NCI-H1930 (cell line): Measurements from ENCODE around the gene ITPRIPL2.

Experiments used
- DNase-seq, 2 experiments: peaks; one replicate each; lab custom pipeline; 2025; lab: John Stamatoyannopoulos, UW

Gene ITPRIPL2

DNA sequence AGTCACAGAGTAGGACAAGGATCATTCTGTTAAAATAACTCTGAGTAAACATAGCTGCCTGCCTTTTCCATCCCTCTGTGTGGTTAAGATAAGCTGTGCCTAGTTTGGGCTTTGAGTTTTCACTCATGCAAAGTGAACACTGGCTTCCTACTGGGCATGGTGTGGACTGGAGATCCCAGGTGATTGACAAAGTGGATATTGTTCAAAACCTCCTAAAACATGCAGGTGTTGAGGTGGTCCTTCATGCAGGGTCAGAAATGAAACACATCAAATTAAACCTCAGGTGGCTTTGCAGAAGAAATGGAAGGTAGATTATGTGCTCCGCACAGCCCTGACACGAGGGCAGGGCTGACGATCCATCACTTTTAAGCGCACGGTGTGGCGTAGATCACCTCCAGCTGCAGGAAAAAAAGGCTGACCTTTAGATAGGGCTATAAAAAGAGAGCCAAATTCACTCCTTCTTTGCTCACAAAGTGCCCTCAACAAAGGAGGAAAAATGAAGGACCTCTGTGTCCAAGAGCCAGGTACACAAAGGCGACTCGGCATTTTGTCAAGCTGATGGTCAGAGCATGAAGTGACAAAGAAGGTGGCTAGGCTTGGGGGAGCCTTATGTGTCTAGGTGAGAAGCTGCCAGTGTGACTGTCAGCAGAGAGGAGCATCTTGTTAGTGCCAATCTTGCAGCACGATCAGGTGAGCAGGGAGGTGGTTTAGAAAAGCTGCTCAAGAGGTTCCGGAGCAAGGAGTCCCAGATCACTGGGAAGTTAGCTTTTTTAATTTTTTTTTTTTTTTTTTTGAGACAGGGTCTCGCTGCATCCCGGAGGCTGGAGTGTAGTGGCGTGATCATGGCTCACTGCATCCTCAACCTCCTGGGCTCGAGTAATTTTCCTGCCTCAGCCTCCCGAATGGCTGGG lies 19.9 kb upstream of the ITPRIPL2 start:
- DNase-seq: no peak

DNA sequence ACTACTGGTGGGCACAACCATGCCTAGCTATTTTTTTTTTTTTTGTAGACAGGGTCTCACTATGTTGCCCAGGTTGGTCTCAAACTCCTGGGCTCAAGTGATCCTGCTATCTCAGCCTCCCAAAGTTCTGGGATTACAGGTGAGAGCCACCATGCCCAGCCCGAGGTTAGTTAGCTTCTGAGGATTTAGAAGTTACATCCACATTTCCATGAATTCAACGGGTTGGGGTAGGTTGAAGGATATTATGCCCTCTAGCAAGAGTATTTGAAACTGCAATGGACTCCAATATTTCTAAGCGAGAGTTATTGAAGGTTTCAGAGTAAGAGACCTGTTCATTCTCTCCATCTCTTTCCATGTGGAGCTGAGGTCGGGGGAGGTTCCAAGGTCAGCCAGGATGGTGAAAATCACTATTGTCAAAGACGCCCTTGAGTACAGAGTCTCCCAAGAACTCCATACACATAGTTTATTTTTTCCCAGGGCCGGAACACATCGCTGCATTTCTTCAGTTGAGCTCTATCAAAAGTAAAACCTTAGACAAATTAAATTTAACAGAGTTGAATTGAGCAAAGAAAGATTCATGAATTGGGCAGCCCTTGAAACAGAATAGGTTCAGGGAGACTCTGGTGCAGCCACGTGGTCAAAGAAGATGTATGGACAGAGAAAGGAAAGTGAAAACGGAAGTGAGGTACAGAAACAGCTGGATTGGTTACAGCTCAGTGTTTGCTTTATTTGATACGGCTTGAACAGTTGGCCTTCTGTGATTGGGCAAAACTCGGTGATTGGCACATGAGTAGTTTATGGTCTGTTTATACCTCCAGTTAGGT lies 19.0 kb upstream of the ITPRIPL2 start:
- no peak for DNase-seq

DNA sequence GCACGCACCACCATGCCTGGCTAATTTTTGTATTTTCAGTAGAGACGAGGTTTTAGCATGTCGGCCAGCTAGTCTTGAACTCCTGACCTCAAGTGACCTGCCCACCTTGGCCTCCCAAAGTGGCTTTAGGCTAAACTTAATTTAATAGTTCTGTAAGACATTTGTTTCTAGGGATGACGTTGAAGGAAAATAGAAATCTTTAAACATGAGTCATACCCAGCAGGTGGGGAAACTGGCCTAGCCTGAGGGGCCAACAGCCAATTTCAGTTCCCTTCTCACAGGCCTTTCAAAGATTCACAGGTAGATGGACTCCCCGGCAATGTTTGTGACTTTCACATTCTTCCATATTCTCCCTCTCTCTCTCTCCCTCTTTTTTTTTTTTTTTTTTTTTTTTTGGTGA lies 18.1 kb upstream of the ITPRIPL2 start:
- no peak for DNase-seq

DNA sequence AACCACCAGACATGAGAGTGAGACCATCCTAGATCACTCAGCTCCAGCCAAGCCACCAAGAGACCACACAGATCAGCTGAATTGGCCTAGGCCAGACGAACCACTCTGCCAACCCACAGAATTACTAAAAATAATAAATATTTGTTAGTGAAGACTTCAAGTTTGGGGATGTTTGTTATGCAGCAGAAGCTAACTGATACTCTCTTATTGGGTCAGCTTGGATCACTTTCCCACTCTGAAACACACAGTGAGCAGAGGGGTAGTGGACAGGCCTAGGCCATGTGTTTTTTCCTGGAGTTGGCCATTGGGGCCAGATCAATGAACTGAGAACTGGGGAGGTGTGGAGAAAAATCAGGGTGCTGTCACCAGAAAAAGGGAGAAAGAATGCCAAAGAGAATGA lies 15.6 kb upstream of the ITPRIPL2 start:
- no peak for DNase-seq

DNA sequence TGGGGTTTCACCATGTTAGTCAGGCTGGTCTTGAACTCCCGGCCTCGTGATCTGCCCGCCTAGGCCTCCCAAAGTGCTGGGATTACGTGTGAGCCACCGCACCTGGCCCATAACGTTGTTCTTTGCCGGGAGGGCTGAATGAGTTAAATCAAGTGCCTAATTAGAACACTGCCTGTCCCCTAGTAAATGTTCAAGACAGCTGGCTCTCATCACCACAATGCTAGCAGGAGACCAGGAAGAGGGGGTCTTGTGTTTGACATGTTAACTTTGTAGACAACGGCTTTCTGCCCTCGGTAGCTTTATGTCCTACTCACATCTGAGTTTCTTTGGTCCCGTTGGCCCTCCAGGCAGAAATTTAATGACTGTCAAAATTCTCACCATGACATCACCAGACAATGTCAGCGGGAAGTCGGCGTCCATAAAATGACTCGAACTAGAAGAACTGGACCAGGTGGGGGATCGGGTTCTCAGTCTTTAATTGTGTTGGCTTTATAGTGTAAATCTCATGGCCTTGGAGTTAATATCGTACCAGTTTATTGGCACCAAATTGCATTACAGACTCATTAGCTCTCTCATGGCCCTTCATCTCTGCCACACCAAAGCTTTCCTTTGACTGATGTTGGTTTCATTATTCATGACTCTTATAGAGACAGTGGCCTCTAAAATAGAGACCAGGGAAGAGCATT lies 11.4 kb upstream of the ITPRIPL2 start:
- no peak for DNase-seq

DNA sequence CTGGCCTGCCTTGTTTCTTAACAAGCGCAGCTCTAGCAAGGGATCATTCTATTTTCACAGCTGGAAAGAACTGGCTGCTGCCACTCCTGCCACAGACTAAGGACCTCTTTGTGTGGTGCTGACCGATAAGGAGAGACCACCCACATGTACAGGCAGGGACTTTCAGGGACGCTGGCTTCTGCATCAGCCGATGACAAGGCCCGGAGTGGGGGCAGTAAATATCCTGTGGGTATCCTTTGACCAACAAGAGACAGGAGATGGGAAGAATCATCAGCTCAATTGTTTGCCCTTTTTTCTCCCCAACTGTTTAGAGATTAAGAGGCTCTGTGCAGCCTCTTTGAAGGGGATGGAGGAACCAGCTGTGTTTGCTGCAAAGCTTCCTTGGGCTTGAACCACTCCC lies 9.2 kb upstream of the ITPRIPL2 start:
- DNase-seq: no peak

DNA sequence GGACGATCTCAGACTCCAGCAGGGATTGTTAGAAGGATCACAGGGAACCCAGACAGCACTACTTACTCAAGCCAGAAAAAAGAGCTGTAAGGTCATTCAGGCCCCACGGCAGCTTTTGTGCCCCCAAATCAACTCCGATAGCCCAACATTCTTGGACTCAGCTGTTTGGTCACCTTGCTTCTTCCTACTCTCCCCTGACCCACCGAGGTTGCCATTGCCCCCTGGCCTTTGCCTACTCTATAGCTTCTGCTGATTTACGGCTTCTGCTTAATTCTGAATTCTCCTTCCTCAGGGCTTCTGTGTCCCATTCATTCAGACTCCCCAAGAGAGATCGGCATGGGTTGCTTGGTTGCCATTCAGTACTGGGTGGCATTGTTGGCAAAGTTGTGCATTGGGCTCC lies 8.6 kb upstream of the ITPRIPL2 start:
- no peak for DNase-seq

DNA sequence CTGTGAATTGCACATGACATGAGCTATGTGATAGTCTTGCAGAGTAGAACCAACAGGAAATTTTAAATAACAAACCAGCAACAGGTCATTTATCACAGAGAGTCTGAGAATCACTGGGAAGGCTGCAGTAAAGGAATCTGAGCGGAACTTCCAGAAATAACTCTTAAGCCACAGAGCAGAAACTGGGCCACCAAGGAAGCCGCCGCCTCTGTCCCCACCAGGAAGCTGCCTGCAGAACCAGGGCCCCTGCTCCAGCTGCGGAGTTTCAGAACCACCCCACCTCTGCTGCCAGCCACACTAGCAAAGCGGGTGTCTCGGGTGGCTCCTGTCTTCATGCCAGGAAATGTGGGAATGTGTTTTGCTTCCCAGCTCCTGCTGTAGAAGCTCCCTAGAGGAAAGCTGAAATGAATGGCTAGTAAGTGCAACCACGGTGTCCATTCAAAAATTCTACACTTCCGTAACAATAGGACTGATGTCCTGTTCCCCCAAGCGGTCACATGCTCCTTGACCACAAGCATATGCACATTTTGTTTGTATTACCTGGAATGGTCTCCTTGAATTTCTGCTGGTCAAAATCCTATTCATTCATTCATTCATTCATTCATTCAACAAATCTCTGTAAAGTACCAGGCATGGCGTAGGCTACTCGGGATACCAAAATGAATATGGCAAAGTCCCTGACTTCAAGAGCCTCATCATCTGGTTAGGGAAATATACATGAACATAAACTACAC lies 7.7 kb upstream of the ITPRIPL2 start:
- no peak for DNase-seq

DNA sequence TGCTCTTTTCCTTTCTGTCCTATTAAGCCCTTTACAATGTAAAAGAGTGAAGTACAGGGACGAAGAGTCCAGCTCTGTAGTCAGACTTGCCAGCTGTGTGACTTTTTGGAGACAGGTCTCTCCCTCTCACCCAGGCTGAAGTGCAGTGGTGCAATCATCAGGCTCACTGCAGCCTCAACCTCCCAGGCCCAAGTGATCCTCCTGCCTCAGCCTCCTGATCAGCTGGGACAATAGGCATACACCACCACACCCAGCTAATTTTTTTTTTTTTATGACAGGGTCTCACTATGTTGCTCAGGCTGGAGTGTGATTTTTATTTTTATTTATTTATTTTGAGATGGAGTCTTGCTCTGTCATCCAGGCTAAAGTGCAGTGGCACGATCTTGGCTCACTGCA lies 7.1 kb upstream of the ITPRIPL2 start:
- no peak for DNase-seq

DNA sequence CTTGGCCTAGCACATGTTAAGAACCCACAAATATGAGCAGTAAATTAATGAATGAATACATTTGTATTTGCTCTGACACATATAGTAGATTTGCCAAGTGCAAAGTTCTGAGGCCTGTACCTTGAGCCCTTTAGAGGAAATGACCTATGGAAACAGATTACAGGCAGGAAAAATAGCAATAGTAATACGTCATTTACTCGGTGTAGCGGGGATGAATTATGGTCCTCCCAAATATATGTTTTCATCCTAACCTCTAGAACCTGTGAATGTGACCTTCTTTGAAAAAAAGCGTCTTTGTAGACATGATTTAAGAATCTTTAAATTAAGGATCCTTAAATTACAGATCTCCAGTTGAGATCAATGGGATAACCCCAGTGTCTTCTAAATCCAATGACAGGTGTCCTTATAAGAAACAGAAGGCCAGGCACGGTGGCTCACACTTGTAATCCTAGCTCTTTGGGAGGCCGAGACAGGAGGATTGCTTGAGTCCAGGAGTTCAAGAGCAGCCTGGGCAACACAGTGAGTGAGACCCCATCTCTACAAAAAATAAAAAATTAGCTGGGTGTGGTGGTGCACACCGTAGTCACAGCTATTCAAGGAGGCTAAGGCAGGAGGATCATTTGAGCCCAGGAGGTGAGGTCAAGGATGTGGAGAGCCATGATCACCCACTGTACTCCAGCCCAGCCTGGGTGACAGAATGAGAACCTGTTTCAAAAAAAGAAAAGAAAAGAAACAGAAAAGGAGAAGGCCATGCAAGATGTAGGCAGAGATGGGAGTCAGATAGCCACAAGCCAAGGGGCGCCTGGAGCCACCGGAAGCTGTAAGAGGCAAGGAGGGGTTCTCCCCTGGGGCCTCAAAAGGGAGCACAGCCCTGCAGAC lies 5.1 kb upstream of the ITPRIPL2 start:
- DNase-seq: no peak

DNA sequence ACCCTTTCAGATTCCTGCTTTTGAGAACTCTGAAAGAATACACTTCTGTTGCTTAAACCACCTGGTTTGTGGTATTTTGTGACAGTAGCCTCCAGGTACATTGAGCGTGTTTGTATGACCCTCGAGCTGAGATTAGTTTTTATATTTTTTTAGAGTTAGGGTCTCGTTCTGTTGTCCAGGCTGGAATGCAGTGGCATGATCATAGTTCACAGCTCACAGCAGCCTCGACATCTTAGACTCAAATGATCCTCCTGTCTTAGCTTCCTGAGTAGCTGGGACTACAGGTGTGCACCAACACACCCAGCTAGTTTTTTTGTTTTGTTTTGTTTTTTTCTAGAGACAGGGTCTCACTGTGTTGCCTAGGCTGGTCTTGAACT lies 4.5 kb upstream of the ITPRIPL2 start:
- DNase-seq: no peak

DNA sequence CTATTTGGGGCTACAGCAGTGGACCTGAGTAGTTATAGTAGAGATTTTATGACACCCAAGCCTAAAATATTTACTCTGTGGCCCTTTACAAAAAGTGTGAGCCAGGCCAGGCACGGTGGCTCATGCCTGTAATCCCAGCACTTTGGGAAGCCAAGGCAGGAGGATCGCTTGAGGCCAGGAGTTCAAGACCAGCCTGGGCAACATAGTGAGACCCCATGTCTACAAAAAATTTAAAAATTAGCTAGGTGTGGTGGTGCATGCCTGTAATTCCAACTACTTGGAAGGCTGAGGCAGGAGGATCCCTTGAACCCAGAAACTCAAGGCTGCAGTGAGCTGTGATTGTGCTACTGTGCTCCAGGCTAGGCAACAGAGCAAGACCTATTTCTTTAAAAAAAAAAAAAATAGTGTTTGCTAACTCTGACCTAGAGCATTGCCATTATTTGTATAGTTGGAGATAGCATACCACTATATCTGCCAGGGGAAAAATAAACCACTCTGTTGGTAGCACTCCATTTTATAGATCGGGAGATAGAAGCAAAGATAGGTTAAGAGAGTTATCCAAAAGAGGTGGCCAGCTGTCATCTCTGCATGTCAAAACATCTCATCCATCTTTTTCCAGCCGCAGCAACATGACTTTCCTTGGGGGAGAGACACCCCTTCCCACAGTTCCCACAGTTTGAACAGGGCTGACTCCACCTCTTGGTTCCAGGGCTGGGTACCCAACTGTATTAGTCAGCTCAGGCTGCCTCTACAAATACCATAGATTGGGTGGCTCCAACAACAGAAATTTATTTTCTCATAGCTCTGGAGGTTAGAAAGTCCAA lies 3.0 kb upstream of the ITPRIPL2 start:
- DNase-seq: no peak

DNA sequence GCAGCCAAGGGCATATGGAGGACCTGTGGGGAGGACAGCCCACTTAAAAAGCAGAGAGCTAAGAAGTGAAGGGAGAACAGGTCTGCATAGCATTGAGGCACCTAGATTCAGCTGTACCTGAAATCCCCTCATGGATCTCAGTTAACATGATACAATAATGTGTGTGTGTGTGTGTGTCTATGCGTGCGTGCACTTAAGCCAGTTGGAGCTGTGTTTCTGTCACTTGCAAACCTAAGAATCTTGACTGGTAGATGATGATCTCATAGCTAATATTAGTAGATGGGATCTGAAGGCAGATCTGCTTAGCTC lies 1.7 kb upstream of the ITPRIPL2 start:
- DNase-seq: no peak

DNA sequence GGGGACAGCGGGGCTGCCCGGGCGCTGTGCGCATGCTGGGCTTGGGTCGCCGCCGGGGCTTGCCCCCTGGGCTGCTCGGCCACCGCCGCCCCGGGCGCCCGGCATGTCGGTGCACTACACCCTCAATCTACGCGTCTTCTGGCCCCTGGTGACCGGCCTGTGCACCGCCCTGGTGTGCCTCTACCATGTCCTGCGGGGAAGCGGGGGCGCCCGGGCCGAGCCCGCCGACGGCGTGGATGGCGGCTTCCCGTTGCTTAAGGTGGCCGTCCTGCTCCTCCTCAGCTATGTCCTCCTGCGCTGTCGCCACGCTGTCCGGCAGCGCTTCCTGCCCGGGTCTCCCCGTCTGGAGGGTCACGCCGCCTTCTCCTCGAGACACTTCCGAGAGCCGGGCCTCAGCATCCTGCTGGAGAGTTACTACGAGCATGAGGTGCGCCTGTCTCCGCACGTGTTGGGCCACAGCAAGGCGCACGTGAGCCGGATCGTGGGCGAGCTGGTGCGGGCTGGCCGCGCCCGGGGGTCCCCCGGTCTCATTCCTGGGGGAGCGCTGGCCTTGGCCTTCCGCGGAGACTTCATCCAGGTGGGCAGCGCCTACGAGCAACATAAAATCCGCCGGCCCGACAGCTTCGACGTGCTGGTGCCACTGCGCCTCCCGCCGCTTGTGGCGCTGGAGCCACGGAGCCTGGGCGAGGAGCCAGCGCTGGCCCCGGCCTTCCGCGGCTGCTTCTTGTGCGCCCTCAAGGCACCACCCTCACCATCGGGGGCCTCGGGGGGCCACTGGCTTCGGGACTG lies 789 bp downstream of the ITPRIPL2 start:
- no peak for DNase-seq

DNA sequence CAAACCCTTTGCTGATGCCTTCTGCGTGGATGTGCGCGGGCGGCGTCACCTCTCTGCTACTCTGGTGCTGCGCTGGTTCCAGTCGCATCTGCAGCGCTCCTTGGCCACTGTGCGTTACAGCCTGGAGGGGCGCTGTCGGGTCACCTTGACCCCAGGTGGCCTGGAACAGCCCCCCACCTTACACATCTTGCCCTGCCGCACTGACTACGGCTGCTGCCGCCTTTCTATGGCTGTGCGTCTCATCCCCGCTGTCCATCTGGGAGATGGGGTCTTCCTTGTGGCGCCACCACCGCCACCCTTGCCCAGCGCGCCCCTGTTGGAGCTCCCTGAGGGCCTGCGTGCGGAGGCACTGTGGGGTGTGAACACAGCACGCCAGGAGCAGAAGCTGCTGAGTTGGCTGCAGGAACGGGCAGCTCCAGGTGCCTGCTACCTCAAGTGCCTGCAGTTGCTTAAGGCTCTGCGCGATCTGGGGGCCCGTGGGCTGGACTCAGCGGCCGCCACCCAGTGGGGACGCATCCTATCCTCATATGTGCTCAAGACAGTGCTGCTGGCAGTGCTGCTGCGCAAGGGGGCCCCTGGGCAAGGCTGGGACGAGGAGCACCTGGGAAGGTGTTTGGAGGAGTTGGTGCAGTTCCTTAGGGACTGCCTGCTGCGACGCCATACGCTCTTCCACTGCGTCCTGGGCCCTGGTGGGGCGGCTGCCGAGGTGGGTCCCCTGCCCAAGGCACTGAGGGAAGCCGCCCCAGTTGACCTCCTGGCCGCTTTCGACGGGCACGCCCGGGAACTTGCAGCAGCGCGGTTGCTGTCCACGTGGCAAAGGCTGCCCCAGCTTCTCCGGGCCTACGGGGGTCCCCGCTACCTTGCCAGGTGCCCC lies 1.6 kb downstream of the ITPRIPL2 start:
- DNase-seq: no peak

DNA sequence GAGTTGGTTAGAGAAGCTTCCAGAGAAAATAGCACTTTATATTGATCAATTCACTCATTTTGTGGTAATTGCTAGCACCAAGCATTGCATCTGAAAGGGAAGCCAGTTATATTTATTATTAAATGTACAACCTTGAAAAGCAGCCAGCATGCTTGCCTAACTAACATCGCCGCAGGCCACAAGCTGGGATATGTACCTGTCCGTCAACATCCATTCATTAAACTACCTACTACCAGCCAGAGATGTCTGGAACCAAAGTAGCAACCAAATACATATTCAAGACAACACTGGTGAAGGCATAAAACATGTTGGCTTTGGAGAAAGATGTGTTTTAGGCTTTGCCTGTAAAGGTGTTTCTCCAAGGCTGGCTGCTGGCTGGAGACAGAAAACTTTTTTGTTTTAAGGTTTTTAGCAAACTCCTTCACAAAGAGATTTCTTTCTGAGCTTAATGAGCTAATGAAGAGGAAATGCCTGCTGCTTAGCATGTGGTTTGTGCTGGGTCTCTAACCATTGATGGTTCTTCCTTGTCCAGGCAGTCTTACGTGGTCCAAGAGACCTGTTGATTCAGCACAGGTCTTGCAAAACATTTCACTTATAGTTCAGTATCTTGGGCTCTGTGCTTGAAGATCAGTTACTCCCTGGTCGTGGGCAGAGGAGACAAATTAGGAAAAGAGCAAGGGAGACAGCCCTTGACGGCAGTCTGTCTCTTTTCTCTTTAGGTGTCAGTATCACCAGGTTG lies 3.1 kb downstream of the ITPRIPL2 start:
- no peak for DNase-seq

DNA sequence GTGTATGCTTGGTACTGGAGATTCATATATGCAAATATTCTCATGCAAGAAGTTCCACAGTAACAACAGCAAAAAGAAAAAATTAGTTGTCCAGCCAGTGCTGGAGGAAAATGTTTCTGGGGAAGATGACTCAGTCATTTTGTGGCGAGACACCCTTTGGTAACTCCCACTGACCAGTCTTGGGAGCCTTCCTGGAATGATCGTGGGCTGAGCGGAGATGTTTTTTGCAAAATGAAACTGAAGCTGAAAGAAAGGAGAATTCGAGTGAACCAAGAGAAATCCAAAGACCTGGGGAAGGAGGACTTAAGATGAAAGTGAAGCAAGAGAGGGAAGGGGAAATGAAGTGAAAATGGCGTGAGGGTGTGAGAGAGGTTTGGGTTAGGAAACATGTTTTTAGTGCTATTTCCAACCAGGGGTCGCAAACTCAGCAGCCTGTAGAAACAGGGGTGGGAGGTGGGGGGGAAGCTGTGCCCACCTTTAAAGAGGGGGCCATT lies 5.2 kb downstream of the ITPRIPL2 start:
- no peak for DNase-seq

DNA sequence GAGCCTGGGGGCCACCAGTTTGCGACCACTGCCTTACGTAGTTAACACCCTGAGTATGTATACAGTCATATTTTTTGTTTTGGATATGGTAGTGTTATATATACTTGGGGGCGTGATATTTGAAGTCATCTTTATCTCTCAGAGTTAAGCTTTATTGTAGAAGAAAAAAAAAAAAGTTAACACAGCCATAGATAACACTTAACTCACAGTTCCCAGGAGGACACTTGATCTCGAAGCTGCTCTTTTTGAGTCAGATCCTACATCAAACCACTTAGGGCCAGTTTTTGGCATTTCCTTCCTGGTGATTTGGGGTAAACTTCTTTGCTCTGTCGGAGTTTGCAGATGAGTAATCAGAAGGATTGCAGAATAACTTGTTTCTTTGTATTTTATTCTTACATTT lies 5.8 kb downstream of the ITPRIPL2 start:
- no peak for DNase-seq
